HEK293T (cell line): ENCODE measurements around the gene PCIF1.

Experiments
- BHLHE40 ChIP-seq: fragments of 450-650 bp; IDR thresholded peaks from 2 replicates; pipeline ENCODE4 v1.6.1; 2016; ENCODE audit warnings: mild to moderate bottlenecking, moderate library complexity, borderline replicate concordance
- ELF4 ChIP-seq: fragments of 450-650 bp; IDR thresholded peaks from 2 replicates; pipeline ENCODE4 v1.6.1; 2017; ENCODE audit warnings: antibody characterized with exemption
- HDGF ChIP-seq: fragments of 450-650 bp; IDR thresholded peaks from 2 replicates; pipeline ENCODE4 v1.6.1; 2017; ENCODE audit warnings: antibody characterized with exemption, borderline replicate concordance
- LEF1 ChIP-seq: fragments of 450-650 bp; IDR thresholded peaks from 2 replicates; pipeline ENCODE4 v1.6.1; 2017; ENCODE audit warnings: mild to moderate bottlenecking, borderline replicate concordance
- SP1 ChIP-seq: fragments of 450-650 bp; IDR thresholded peaks from 2 replicates; pipeline ENCODE4 v1.6.1; 2017

GRCh38 chr20:45921337-45922189 lies 12.9 kb upstream of the PCIF1 start:
- TF ChIP-seq LEF1 = no peak
- TF ChIP-seq SP1 = no peak
- no peak for TF ChIP-seq ELF4
- no peak for TF ChIP-seq HDGF
- TF ChIP-seq BHLHE40 = no peak
